ELR (cell line): ENCODE data around the gene RIPOR1.

Experiments
- DNase-seq: peaks from one replicate; pipeline ENCODE4 v3.0.0-alpha.2; 2015; ENCODE audit warnings: low read depth

Gene RIPOR1

DNA sequence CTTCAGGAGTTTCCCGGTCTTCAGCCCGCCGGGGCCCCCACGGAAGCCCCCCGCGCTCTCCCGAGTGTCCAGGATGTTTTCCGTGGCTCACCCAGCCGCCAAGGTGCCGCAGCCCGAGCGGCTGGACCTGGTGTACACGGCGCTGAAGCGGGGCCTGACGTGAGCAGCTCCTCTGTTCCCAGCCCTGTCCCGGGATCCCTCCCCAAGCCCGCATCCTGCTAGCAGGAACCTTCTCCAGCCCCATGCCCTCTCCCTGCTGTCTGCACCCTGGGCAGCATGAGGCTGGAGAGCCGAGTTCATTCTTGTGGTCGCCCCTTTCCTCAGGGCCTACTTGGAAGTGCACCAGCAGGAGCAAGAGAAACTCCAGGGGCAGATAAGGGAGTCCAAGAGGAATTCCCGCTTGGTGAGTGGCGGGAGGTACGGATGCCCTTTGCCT lies 10.1 kb downstream of the RIPOR1 start:
- DNase-seq = peak; percentile 63

DNA sequence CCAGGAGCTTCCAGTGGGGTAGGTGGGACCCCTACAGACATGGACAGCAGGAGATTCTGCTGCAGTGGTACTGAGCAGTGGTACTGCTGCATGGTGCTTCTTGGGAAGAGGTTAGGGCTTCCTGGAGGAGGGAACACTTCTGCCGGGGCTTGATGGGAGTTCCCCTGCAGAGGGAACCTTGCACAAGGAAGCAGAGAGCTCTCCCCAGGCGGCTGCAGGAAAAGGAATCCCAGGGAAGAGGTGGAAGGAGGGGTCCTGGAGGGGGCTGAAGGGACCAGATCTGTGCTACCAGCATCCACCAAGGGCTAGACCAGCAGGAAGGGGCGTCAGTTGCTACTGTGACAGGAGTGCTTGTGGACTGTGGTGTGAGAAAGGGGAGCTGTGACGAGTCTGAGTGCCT lies 10.6 kb downstream of the RIPOR1 start:
- no peak for DNase-seq

DNA sequence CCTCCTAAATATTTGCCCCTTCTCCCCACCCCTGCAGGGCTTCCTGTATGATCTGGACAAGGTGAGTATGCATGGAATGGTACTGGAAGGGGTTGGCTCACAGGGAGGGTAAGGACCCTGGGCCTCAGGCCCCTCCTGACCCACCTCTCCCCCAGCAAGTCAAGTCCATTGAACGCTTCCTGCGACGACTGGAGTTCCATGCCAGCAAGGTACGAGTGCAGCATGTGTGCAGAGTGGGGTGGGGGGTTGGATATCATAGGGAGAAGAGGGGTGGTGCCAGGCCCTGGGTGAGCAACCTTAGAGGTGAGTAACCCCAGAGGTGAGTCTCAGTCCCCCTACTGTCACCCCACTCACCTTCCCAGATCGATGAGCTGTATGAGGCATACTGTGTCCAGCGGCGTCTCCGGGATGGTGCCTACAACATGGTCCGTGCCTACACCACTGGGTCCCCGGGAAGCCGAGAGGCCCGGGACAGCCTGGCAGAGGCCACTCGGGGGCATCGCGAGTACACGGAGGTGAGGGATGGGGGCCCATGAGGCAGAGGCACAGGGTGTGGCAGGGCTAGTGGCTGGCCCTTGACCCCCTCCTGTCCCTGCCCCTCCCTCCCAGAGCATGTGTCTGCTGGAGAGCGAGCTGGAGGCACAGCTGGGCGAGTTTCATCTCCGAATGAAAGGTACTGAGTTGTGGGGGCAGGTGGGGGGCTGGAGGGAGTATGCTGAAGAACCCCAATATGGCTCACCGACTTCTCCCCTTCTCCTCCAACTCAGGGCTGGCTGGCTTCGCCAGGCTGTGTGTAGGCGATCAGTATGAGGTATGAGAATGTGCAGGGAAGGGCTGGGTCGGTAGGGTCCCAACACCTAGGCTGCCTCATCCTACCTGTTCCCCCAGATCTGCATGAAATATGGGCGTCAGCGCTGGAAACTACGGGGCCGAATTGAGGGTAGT lies 11.3 kb downstream of the RIPOR1 start:
- no peak for DNase-seq

DNA sequence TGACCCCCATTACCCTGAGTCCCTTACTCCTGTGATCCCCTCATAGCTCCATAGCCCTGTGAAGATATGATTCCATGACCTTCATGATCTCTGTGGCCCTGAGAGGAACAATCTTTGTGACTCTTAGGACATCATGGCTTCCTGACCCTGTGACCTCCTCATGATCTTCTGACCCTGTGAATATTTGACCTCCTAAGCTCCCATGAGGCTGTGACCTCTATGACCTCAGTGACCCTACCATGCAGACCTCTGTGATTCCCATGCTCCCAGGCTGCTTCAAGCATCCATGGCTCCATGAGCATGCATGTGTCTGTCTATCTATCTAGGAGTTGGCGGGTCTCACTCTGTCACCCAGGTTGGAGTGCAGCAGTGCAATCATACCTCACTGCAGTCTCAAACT lies 12.1 kb downstream of the RIPOR1 start:
- DNase-seq = no peak

DNA sequence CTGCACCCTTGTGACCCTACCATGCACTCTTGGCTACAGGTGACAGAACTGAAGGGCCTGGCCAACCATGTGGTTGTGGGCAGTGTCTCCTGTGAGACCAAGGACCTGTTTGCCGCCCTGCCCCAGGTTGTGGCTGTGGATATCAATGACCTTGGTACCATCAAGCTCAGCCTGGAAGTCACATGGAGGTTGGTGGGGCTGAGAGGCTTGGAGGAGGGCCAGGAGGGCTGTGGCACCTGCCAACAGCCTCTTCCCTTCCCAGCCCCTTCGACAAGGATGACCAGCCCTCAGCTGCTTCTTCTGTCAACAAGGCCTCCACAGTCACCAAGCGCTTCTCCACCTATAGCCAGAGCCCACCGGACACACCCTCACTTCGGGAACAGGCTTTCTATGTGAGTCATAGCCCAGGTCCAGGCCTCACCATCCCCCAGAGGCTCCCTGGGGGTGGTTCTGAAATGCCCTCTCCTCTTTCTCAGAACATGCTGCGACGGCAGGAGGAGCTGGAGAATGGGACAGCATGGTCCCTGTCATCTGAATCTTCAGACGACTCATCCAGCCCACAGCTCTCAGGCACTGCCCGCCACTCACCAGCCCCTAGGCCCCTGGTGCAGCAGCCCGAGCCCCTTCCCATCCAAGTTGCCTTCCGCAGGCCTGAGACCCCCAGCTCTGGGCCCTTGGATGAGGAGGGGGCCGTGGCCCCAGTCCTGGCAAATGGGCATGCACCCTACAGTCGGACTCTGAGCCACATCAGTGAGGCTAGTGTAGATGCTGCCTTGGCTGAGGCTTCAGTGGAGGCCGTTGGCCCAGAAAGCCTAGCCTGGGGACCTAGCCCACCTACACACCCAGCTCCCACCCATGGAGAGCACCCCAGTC lies 13.0 kb downstream of the RIPOR1 start:
- peak; percentile 72 for DNase-seq

DNA sequence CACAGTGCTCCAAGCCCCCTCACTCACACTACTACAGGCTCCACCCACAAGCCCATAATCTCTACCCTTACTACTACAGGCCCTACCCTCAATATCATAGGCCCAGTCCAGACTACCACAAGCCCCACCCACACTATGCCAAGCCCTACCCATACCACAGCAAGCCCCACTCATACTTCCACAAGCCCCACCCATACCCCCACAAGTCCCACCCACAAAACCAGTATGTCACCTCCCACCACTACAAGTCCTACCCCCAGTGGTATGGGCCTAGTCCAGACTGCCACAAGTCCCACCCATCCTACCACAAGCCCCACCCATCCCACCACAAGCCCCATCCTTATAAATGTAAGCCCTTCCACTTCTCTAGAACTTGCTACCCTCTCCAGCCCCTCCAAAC lies 13.8 kb downstream of the RIPOR1 start:
- DNase-seq = peak; percentile 84

DNA sequence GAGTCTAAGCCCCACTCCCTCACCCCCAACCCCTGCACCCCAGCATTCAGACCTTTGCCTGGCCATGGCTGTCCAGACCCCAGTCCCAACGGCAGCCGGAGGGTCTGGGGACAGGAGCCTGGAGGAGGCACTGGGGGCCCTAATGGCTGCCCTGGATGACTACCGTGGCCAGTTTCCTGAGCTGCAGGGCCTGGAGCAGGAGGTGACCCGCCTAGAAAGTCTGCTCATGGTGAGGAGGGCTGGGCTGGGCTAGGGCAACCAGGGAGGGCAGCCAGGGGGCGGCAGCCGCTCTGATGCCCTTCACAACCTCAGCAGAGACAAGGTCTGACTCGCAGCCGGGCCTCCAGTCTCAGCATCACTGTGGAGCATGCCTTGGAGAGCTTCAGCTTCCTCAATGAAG lies 14.4 kb downstream of the RIPOR1 start:
- no peak for DNase-seq

DNA sequence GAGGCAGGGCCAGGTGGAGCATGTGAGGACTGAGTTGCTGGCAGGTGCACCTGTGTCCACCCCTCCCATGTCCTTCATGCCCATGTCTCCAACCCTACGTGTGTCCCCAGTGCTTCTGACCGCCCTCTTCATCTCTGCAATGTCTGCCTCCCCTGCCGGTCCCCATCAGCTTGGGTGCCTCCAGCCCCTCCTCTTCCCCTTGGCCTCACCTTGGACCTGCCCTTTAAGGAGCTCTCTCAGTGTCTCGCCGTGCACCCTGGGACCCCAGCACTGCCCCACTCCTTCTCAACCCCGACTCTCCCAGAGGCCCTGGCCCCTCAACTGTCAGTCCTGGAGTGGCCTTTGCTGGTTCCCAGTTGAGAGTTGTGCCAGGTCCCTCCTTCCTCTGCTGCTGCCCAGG lies 15.0 kb downstream of the RIPOR1 start:
- no peak for DNase-seq

DNA sequence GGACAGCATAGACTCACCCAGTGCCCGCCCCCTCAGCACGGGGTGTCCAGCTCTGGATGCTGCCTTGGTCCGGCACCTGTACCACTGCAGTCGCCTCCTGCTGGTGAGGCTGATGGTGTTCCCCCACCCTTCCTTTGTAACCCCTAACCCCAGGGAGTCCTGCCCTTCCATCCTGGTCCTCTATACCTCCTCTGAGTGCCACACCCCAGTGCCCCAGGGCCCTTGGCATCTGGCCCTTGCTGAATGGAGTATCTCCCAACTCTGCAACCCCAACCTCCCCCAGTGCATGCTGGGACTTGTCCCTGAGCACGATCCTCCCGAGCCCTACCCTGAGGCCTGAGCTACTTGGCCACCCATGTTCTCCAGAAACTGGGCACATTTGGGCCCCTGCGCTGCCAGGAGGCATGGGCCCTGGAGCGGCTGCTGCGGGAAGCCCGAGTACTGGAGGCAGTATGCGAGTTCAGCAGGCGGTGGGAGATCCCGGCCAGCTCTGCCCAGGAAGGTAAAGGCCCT lies 15.8 kb downstream of the RIPOR1 start:
- no peak for DNase-seq

DNA sequence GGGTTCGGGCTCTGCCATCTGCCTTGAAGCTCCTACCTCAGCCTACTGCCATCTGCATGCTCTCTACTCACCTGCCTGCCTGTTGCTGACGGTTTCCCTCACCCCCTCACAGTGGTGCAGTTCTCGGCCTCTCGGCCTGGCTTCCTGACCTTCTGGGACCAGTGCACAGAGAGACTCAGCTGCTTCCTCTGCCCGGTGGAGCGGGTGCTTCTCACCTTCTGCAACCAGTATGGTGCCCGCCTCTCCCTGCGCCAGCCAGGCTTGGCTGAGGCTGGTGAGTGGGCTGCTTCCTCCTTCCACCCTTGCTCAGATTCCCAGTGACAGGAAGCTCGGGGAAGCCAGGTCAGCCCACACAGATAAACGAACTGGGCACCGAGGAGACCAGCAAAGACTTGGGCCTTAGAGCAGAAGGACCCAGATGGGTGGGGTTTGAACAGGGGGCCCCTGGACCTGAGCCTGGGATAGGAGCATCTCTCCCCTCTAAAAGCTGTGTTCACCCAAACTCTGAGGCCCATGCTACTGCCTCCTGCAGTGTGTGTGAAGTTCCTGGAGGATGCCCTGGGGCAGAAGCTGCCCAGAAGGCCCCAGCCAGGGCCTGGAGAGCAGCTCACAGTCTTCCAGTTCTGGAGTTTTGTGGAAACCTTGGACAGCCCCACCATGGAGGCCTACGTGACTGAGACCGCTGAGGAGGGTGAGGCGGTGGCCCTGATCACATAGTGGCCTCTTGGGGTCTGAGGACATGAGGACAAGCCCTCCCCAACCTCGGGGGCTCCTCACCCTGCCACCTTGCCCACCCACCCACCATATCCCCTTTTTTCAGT lies 16.4 kb downstream of the RIPOR1 start:
- DNase-seq = no peak

DNA sequence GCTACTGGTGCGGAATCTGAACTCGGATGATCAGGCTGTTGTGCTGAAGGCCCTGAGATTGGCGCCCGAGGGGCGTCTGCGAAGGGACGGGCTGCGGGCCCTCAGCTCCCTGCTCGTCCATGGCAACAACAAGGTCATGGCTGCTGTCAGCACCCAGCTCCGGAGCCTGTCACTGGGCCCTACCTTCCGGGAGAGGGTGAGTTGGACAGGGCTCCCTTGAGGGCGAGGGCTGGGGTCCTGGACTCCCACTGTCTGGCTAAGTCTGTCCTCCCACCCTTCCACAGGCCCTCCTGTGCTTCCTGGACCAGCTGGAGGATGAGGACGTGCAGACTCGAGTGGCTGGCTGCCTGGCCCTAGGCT lies 17.0 kb downstream of the RIPOR1 start:
- DNase-seq = no peak

DNA sequence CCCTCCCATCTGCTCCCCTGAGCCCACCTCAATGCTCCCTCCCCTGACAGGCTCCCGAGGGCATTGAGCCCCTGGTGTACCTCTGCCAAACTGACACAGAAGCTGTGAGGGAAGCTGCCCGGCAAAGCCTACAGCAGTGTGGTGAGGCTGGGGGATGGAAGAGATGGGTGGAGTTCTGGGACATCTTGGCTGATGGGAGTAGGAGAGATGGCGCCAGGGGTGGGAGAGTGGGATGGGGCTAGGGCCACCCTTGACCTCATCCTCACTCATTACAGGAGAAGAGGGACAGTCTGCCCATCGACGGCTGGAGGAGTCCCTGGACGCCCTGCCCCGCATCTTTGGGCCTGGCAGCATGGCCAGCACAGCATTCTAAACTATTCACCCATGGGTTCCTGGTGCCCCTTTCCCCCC lies 17.5 kb downstream of the RIPOR1 start:
- no peak for DNase-seq

DNA sequence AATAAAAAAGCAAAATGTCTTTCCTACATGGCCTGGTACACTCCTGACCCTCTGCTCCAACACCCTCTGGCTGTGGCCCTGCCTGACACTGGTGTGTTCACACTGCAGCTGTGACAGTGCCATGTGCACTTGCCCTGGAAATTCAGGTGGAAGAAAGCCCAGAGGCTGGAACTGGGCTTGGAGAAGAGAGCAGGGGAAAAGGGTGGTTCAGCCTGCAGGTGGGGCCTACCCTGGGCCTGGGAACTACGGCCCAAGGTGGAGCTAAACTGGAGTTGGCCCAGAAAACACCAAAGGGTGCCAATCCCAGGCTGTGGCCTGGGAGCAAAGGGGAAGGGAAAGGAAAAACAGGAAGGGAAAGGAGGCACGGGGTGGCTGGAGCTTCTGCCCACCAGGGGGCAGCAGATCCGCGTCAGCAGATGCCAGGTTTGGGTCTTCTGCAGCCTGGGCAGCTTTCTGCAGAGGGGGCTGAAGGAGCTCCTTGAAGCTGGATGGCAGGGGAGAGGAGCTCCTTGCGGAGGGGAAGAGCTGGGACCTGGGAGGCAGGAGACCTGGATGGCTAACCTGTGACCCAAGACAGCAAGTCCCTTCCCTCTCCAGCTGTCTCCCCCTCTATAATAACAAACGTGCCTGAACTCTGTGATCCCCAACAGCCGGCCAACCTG lies 18.3 kb downstream of the RIPOR1 start:
- peak; percentile 75 for DNase-seq

DNA sequence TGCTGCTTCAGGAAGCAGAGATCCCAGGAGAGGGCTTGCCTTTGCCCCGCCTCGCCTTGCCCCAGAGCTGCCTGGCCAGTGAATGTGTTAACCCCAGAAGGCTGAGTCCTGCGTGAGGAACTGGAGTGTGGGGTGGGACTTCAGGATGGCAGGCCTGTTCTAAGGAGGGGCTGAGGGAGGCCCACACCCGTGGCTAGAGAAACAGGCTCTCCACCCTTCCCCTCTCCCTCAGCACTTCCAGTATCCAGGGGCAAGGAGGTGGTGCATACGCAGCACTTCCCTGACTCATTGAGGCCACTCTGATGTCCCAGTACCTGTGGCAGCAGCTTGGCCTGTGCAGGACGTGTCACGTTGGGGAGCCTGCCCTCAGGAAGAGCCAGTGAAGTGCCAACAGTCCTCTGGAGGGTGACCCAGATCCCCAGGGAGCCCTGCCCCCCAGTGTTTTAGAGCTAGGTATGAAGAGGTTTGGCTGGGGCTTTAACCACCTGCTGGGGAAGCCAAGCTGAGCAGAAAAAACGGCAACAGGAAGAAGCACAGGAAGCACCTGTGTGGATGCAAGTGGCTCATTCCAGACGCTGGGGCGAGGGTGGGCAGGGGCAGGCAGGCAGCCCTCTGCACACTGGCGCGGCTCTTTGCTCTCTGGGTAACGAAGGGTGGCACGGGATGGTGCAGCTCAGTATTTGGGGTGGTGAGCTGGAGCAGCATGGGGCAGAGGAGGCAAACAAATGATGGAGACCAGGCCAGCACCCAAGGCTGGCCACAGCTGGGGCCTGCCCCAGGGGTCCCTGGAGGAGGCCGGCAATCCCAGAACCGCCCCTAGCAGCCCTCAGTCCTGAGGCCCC lies 19.0 kb downstream of the RIPOR1 start:
- DNase-seq = no peak

DNA sequence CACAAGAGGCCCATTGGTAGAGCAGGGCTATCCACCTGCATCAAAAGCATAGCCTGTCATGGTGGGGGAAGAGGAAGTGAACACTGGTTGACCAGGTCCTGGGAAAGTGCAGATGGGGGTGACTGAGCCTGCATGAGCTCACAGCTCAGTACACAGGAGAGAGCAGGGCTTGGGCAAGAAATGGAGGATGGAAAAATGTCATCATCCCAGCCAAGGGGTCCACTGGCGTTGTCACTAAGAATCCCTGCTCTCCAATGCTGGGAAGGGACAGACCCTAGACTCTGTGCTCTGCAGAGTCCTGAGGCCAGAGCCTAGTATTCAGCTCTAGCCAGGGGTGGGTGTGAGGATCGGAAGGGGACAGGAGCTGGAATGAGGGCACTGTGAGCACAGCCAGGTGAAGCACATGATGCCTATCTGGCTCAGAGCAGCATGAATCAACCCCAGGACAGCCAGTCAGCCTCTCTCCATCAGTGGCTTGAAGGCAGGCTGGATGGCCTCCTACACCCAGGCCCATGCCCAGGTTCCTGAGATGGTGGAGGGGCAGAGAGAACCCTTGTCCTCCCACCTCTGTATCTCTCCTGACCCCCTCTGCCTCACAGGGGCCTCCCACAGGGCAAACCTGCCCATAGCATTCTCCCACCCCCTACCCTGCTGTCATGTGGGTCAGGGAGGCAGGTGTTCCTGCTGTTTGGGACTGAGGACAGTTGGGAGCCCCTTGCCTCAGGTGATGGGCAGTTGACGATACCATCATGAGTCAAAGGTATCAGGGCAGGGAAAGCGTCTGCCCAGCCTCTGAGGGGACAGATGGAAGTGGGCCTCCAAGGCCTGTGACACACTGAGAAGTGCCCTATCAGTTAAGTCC lies 19.9 kb downstream of the RIPOR1 start:
- DNase-seq = no peak

DNA sequence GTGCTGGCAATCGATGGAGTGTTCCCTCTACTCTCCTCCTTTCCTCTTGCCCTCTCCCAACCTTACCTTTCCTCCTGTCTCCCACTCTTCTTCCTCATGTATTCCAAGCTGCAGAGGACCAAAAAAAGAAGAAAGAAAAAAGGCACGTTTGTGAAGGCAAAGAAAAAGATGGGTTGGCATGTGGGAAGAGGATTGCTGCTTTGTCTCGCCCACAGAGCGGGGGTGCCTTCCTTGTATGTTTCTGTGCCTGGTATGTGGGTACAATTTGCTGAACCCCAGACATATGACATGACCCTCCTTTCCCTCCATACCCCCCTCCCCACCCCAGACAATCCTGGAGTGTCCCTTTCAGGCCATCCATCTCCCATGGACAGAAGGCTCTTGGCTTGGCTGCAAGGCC lies 20.6 kb downstream of the RIPOR1 start:
- DNase-seq = no peak

DNA sequence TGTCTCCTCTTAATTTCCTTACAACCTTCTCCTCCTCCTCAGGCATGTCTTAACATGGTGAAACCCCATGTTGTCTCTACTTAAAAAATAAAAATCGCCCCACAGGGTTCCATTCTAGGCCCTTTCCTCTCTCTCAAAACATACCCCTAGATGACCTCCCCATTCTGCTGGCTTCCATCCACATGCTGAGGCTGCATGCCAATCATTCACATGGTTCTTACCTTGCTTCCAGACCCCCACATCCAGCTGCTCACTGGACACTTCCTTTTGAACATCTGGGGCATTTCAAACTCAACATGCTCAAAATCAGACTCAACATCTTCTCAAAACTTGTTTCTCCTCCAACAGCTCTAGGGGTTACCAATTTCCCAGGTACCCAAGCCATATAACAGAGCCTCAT lies 21.3 kb downstream of the RIPOR1 start:
- DNase-seq = no peak

DNA sequence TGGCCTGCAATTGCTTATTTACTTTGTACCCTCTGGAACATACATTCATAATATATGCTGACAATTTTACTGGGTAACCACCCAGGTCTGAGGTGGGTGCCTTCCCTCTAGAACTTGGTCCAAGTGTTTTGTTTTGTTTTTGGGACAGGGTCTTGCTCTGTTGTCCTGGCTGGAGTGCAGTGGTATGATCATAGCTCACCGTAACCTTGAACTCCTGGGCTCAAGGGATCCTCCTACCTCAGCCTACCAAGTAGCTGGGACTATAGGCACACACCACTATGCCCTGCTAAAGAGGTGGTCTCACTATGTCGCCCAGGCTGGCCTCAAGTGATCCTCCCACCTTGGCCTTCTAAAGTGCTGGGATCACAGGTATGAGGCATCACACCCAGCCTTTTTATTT lies 22.5 kb downstream of the RIPOR1 start:
- DNase-seq = no peak

DNA sequence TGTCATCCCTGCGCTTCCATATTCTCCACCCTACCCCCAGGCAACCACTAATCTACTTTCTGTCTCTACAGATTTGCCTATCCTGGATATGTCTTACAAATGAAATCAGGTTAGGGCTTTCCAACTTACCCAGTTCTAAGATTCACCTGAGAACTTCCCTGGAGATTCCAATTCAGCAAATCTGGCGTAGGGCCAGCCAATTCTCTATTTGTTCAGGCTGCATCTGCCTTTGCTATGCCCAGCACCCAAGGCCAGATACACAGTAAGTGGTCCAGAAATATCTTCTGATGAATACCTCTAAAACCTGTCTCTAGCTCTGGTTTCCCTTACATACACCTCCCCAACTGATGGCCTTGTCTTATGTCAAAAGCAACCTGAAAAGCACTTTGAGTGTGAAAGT lies 23.3 kb downstream of the RIPOR1 start:
- DNase-seq = no peak

DNA sequence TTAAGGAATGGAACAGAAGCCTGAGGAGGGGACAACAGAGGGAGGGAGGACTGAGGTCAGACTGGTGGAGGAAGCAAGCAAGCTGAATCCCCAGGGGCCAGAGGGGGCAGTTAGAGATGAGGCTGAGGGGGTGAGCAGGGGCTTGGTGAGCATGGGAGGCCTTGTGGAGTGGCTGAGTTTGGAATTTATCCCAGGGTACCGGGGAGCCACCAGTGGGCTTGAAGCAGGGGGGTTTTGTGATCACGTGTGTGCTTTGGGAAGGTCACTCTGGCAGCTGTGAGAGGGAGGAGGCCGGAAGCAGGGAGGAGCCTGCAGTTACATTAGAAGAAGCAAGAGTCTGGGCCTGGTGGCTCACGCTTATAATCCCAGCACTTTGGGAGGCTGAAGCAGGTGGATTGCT lies 23.8 kb downstream of the RIPOR1 start:
- no peak for DNase-seq
